Left lung (tissue), 10 donors: ENCODE data around the gene ATP2B1. TPM values are rescaled to one million over a fixed set of nuclear protein-coding genes. Genes with fewer than 3 reads are reported as not detected.

Experiments used
- ATAC-seq: fragments of 200-7000 bp; cut with Tn5 transposase; one replicate; pipeline ENCODE4 v1.9.1; 2020; ENCODE audit warnings: moderate library complexity
- DNase-seq, 4 donors: peaks; one replicate each; pipeline ENCODE4 v3.0.0-alpha.2; 2013 to 2020
- H3K27ac ChIP-seq, 2 donors: fragments of 200-600 bp; sonication (generic) in 1 of 2; one replicate each; pipeline versions ENCODE4 v1.5.0 to v1.8.0; 2020 to 2021
- H3K27me3 ChIP-seq, 2 donors: fragments of 200-600 bp; sonication (generic) in 1 of 2; one replicate each; pipeline versions ENCODE4 v1.5.0 to v1.8.0; 2020 to 2021
- H3K36me3 ChIP-seq, 2 donors: fragments of 200-600 bp; sonication (generic) in 1 of 2; one replicate each; pipeline versions ENCODE4 v1.5.0 to v1.8.0; 2020 to 2021
- H3K4me1 ChIP-seq, 2 donors: fragments of 200-600 bp; one replicate each; pipeline ENCODE4 v1.8.0; 2021
- H3K4me3 ChIP-seq, 2 donors: fragments of 200-600 bp; sonication (generic) in 1 of 2; one replicate each; pipeline versions ENCODE4 v1.5.0 to v1.8.0; 2020 to 2021; ENCODE audit warnings: mild to moderate bottlenecking in 1 of 2
- H3K9me3 ChIP-seq, 2 donors: fragments of 200-600 bp; sonication (generic) in 1 of 2; one replicate each; pipeline versions ENCODE4 v1.5.0 to v1.8.0; 2020 to 2021
- CTCF ChIP-seq, 2 donors: fragments of 200-600 bp; sonication (generic) in 1 of 2; IDR thresholded peaks; one replicate each; pipeline versions ENCODE4 v1.5.0 to v1.8.0; 2021; ENCODE audit warnings: antibody characterized with exemption in 2 of 2
- intact Hi-C, 2 donors: fragments of 100-400 bp; cut with DNase I; formaldehyde crosslinking; loops; one replicate each; pipeline versions ENCODE4 v1.11.2 to v1.14.2; 2022
- polyA plus RNA-seq, 6 donors: library from polyadenylated mRNA; unstranded; fragments of 120-200 nt; gene quantifications; one replicate each; pipeline ENCODE4 v1.2.1, GENCODE V29; 2013; ENCODE audit not compliant: insufficient read length in 6 of 6
- total RNA-seq, 2 donors: library from RNA; stranded (reverse); fragmentation: NEBNext Ultra II Directional; extraction: Animal tissue kit (Norgen Biotek cat#: 25700); gene quantifications; one replicate each; pipeline ENCODE4 v1.2.1, GENCODE V29; 2021
- donor health status: DM: no; HTN: yes; CAD: no.
- donor health status: DM: no; HTN: no; CAD: no.

The ATP2B1 gene
- total and polyA plus RNA-seq, 8 donors, result 29.4 to 96.6 (median 88.7) TPM

GRCh38 chr12:89717759-89718523 lies 9.3 kb upstream of the ATP2B1 start:
- Histone ChIP-seq H3K27me3 (no peaks in the 10 kb centered on the region), H3K9me3 (peaks cover 0 to 11% of the 10 kb centered on the region in 2 donors), H3K27ac (no peak overlapping the region), H3K4me1 (no peaks in the 10 kb centered on the region), H3K4me3 (no peak overlapping the region), H3K36me3 (no peaks in the 10 kb centered on the region)
- intact Hi-C loops, result no loop called here
- no peak for TF ChIP-seq CTCF (IDR thresholded peaks at IDR 0.05)
- no peak for DNase-seq
- ATAC-seq, result no peak

GRCh38 chr12:89712706-89713105 lies 4.1 kb upstream of the ATP2B1 start:
- no peak overlapping the region for H3K27ac ChIP-seq
- H3K27me3 ChIP-seq, result no peaks in the 10 kb centered on the region
- peaks cover 0 to 9% of the 10 kb centered on the region in 2 donors for H3K4me1 ChIP-seq
- TF ChIP-seq CTCF (IDR thresholded peaks at IDR 0.05), result no peak
- DNase-seq (no peak), ATAC-seq (no peak)
- no peak overlapping the region for H3K4me3 ChIP-seq
- no peaks in the 10 kb centered on the region for H3K36me3 ChIP-seq
- H3K9me3 ChIP-seq, result peaks cover 0 to 11% of the 10 kb centered on the region in 2 donors
- intact Hi-C loops, result no loop called here

- intact Hi-C loops, result no loop called here
- Histone ChIP-seq H3K36me3 (no peaks in the 10 kb centered on the region), H3K4me1 (peaks cover 0 to 25% of the 10 kb centered on the region in 2 donors), H3K9me3 (peaks cover 0 to 11% of the 10 kb centered on the region in 2 donors), H3K27ac (no peak overlapping the region), H3K27me3 (peaks cover 0 to 3% of the 10 kb centered on the region in 2 donors), H3K4me3 (peak overlapping the region in 1 of 2 donors; percentile 72)
- ATAC-seq, result no peak
- no peak for TF ChIP-seq CTCF (IDR thresholded peaks at IDR 0.05)
- DNase-seq, result no peak
Measured at GRCh38 chr12:89710873-89711750, 2.5 kb upstream of the ATP2B1 start.

- TF ChIP-seq CTCF (IDR thresholded peaks at IDR 0.05), result no peak
- DNase-seq, result peak in 2 of 4 donors; percentile 67 to 76
- peaks cover 0 to 3% of the 10 kb centered on the region in 2 donors for H3K27me3 ChIP-seq
- ATAC-seq, result peak; percentile 26
- intact Hi-C loops, result no loop called here
- H3K9me3 ChIP-seq, result peaks cover 0 to 7% of the 10 kb centered on the region in 2 donors
- H3K36me3 ChIP-seq, result no peaks in the 10 kb centered on the region
- H3K4me1 ChIP-seq, result peaks cover 0 to 32% of the 10 kb centered on the region in 2 donors
- peak overlapping the region; percentile 67 to 72 for H3K4me3 ChIP-seq
- H3K27ac ChIP-seq, result peak overlapping the region; percentile 99 to 100
Measured at GRCh38 chr12:89709995-89710872, 1.6 kb upstream of the ATP2B1 start.
